BLaER1 (cell line): ENCODE data around the gene SENP3.

Source experiments
- H3K27ac ChIP-seq: shearing (Covaris generic); formaldehyde crosslinking; 2 replicates; pipeline ENCODE4 v1.8.1; 2022
- H3K27me3 ChIP-seq: shearing (Covaris generic); formaldehyde crosslinking; 2 replicates; pipeline ENCODE4 v1.8.1; 2022
- H3K36me3 ChIP-seq: shearing (Covaris generic); formaldehyde crosslinking; 2 replicates; pipeline ENCODE4 v1.8.1; 2022
- H3K4me1 ChIP-seq: shearing (Covaris generic); formaldehyde crosslinking; 2 replicates; pipeline ENCODE4 v1.8.1; 2022
- H3K4me2 ChIP-seq: shearing (Covaris generic); formaldehyde crosslinking; 2 replicates; pipeline ENCODE4 v1.8.1; 2022
- H3K4me3 ChIP-seq: shearing (Covaris generic); formaldehyde crosslinking; 2 replicates; pipeline ENCODE4 v1.8.1; 2022
- H3K9ac ChIP-seq: shearing (Covaris generic); formaldehyde crosslinking; 2 replicates; pipeline ENCODE4 v1.8.1; 2022
- H3K9me3 ChIP-seq: shearing (Covaris generic); formaldehyde crosslinking; 2 replicates; pipeline ENCODE4 v1.8.1; 2022
- H4K20me1 ChIP-seq: shearing (Covaris generic); formaldehyde crosslinking; 2 replicates; pipeline ENCODE4 v1.8.1; 2022
- Cebpa-rat ChIP-seq: shearing (Covaris generic); IDR thresholded peaks from 2 replicates; pipeline ENCODE4 v1.8.1; 2022

SENP3 gene

GRCh38 chr17:7555320-7555948 is 6.3 kb upstream of the SENP3 start:
- Histone ChIP-seq H3K4me1 (peaks cover 73% of the 10 kb centered on the region), H3K9ac (no peak overlapping the region), H3K4me2 (no peak overlapping the region), H3K36me3 (no peaks in the 10 kb centered on the region), H3K9me3 (no peaks in the 10 kb centered on the region), H3K27ac (no peak overlapping the region), H3K27me3 (no peaks in the 10 kb centered on the region), H4K20me1 (no peaks in the 10 kb centered on the region), H3K4me3 (no peak overlapping the region)
- TF ChIP-seq Cebpa-rat = no peak

DNA sequence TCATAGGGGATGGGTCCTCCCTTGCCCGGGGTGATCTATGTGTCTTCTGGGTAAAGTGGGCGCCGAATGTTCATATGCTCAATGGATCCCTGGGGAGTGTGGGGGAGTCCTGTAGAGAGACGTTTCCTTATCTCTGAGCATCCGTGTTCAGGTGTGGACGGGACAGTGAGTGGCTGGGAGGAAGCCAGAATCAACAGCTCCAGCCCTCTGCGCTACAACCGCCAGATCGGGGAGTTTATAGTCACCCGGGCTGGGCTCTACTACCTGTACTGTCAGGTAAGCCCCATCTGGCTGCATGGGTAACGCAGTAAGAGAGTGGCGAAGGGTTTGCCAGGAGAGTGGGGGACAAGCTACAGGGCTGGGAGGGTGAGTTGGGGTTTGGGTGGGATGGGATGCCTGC is 5.1 kb upstream of the SENP3 start:
- H3K27ac ChIP-seq = no peak overlapping the region
- no peaks in the 10 kb centered on the region for H3K36me3 ChIP-seq
- no peak for TF ChIP-seq Cebpa-rat
- no peak overlapping the region for H3K4me2 ChIP-seq
- H3K9ac ChIP-seq = no peak overlapping the region
- peaks cover 66% of the 10 kb centered on the region for H3K4me1 ChIP-seq
- no peak overlapping the region for H3K4me3 ChIP-seq
- H3K27me3 ChIP-seq = no peaks in the 10 kb centered on the region
- H3K9me3 ChIP-seq = no peaks in the 10 kb centered on the region
- no peaks in the 10 kb centered on the region for H4K20me1 ChIP-seq

DNA sequence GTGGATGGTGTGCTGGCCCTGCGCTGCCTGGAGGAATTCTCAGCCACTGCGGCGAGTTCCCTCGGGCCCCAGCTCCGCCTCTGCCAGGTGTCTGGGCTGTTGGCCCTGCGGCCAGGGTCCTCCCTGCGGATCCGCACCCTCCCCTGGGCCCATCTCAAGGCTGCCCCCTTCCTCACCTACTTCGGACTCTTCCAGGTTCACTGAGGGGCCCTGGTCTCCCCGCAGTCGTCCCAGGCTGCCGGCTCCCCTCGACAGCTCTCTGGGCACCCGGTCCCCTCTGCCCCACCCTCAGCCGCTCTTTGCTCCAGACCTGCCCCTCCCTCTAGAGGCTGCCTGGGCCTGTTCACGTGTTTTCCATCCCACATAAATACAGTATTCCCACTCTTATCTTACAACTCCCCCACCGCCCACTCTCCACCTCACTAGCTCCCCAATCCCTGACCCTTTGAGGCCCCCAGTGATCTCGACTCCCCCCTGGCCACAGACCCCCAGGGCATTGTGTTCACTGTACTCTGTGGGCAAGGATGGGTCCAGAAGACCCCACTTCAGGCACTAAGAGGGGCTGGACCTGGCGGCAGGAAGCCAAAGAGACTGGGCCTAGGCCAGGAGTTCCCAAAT is 4.5 kb upstream of the SENP3 start:
- Histone ChIP-seq H3K27me3 (no peaks in the 10 kb centered on the region), H3K27ac (peak overlapping the region; percentile 94), H3K9ac (peak overlapping the region; percentile 96; the same call in 1 of the 2 replicates), H3K36me3 (no peaks in the 10 kb centered on the region), H3K4me1 (peaks cover 60% of the 10 kb centered on the region), H3K4me2 (peak overlapping the region; percentile 100), H3K4me3 (no peak overlapping the region), H3K9me3 (no peaks in the 10 kb centered on the region), H4K20me1 (peaks cover under 1% of the 10 kb centered on the region; the same call in 1 of the 2 replicates)
- TF ChIP-seq Cebpa-rat = no peak

- TF ChIP-seq Cebpa-rat = no peak
- Histone ChIP-seq H3K9ac (peak overlapping the region; percentile 96), H3K27ac (peak overlapping the region; percentile 94), H3K4me1 (peaks cover 60% of the 10 kb centered on the region), H3K9me3 (no peaks in the 10 kb centered on the region), H3K27me3 (no peaks in the 10 kb centered on the region), H3K4me3 (peak overlapping the region; percentile 94), H4K20me1 (peaks cover 8% of the 10 kb centered on the region; the same call in 1 of the 2 replicates), H3K36me3 (0 out of 2 replicates have a peak, but pooled peaks cover under 1% of the 10 kb centered on the region), H3K4me2 (peak overlapping the region; percentile 100)
Observed at GRCh38 chr17:7557775-7558543, 3.8 kb upstream of the SENP3 start.

- Histone ChIP-seq H3K27me3 (no peaks in the 10 kb centered on the region), H3K36me3 (peaks cover 7% of the 10 kb centered on the region), H3K27ac (peak within 1 kb of the TSS; percentile 94), H3K4me1 (peaks cover 59% of the 10 kb centered on the region), H3K9ac (peak within 1 kb of the TSS; percentile 96), H3K4me2 (peak within 1 kb of the TSS; percentile 100), H4K20me1 (peaks cover 10% of the 10 kb centered on the region), H3K4me3 (peak within 1 kb of the TSS; percentile 94), H3K9me3 (no peaks in the 10 kb centered on the region)
- TF ChIP-seq Cebpa-rat = peak; percentile 74; the same call in 1 of the 2 replicates
Observed at GRCh38 chr17:7558544-7559319, 3.0 kb upstream of the SENP3 start, which contains the start of gene TNFSF13. TSS of gene TNFSF13 (plus strand) at chr17:7558750. CDS start at chr17:7559040, 290 bp downstream.

- peaks cover 15% of the 10 kb centered on the region for H3K36me3 ChIP-seq
- peak overlapping the region; percentile 94 for H3K27ac ChIP-seq
- H3K27me3 ChIP-seq = no peaks in the 10 kb centered on the region
- TF ChIP-seq Cebpa-rat = no peak
- H3K4me1 ChIP-seq = peaks cover 62% of the 10 kb centered on the region
- peaks cover 18% of the 10 kb centered on the region for H4K20me1 ChIP-seq
- H3K4me3 ChIP-seq = peak overlapping the region; percentile 94
- peak overlapping the region; percentile 96 for H3K9ac ChIP-seq
- H3K4me2 ChIP-seq = peak overlapping the region; percentile 100
- no peaks in the 10 kb centered on the region for H3K9me3 ChIP-seq
Observed at GRCh38 chr17:7559320-7560171, 2.2 kb upstream of the SENP3 start.

DNA sequence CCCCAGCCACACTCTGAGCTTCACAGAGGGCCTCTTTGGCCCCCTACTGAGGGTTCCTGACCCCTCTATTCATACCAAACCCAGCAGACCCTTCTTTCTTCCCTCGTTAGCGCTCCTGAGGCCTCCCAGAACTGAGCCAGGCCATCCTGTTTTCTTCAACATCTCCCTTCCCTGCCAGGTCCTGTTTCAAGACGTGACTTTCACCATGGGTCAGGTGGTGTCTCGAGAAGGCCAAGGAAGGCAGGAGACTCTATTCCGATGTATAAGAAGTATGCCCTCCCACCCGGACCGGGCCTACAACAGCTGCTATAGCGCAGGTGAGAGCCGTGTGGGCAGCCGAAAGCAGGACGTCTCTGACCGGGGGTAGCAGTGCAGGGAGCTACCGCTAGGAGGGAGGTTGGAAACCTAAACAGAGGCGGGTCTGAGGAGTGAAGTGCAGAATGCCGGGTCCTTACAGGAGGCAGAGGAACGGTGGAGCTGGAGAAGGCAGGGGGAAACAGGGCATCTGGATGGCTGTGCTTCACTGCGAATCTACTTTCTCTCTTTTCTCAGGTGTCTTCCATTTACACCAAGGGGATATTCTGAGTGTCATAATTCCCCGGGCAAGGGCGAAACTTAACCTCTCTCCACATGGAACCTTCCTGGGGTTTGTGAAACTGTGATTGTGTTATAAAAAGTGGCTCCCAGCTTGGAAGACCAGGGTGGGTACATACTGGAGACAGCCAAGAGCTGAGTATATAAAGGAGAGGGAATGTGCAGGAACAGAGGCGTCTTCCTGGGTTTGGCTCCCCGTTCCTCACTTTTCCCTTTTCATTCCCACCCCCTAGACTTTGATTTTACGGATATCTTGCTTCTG is 1.3 kb upstream of the SENP3 start:
- H3K9ac ChIP-seq = peak overlapping the region; percentile 96
- peak overlapping the region; percentile 94 for H3K27ac ChIP-seq

GRCh38 chr17:7561028-7561575 is 617 bp upstream of the SENP3 start:
- H3K4me1 ChIP-seq = peaks cover 62% of the 10 kb centered on the region
- TF ChIP-seq Cebpa-rat = no peak

More for the DNA sequence above, 1.3 kb upstream of the SENP3 start:
- Histone ChIP-seq H3K4me1 (peaks cover 62% of the 10 kb centered on the region), H3K4me3 (peak overlapping the region; percentile 94), H3K9me3 (no peaks in the 10 kb centered on the region), H4K20me1 (peaks cover 26% of the 10 kb centered on the region), H3K36me3 (peaks cover 24% of the 10 kb centered on the region), H3K27me3 (no peaks in the 10 kb centered on the region), H3K4me2 (peak overlapping the region; percentile 100)
- TF ChIP-seq Cebpa-rat = no peak

More at GRCh38 chr17:7561028-7561575, 617 bp upstream of the SENP3 start:
- Histone ChIP-seq H3K36me3 (peaks cover 31% of the 10 kb centered on the region), H3K9ac (peak overlapping the region; percentile 96), H3K4me3 (peak overlapping the region; percentile 94), H3K4me2 (peak overlapping the region; percentile 100), H3K27me3 (no peaks in the 10 kb centered on the region), H3K9me3 (no peaks in the 10 kb centered on the region), H3K27ac (peak overlapping the region; percentile 94), H4K20me1 (peaks cover 27% of the 10 kb centered on the region)
